H1 (cell line): Measurements from ENCODE around the gene FBXL16.

Source experiments
- CEBPB ChIP-seq: IDR thresholded peaks from 2 replicates; pipeline ENCODE4 v1.6.1; 2012; ENCODE audit warnings: low read depth, low read length
- EP300 ChIP-seq, 2 experiments: IDR thresholded peaks; 1 replicate in 1 of 2; 2 replicates in 1 of 2; pipeline ENCODE4 v1.6.1; 2011 to 2012; ENCODE audit warnings: low read depth in 2 of 2, low read length in 2 of 2, mild to moderate bottlenecking in 2 of 2, borderline replicate concordance in 1 of 2, inconsistent platforms in 1 of 2, moderate library complexity in 1 of 2
- EZH2 ChIP-seq: fragments of 200-600 bp; sonication (generic); IDR thresholded peaks from 2 replicates; pipeline ENCODE4 v1.7.1; 2012; ENCODE audit warnings: low read depth, mild to moderate bottlenecking, moderate library complexity, low read length, inconsistent platforms; ENCODE audit not compliant: severe bottlenecking
- FOSL1 ChIP-seq: IDR thresholded peaks from 2 replicates; pipeline ENCODE4 v1.6.1; 2011; ENCODE audit warnings: mild to moderate bottlenecking, low read depth, low read length, moderate library complexity; ENCODE audit not compliant: insufficient read depth
- POLR2A ChIP-seq, 2 experiments: IDR thresholded peaks; 1 replicate in 1 of 2; 2 replicates in 1 of 2; pipeline ENCODE4 v1.6.1; 2011; ENCODE audit warnings: low read depth in 2 of 2, low read length in 2 of 2, mild to moderate bottlenecking in 2 of 2; ENCODE audit errors: control extremely low read depth in 1 of 2
- POLR2AphosphoS5 ChIP-seq: IDR thresholded peaks from 2 replicates; pipeline ENCODE4 v1.6.1; 2011; ENCODE audit warnings: low read depth, low read length
- RAD21 ChIP-seq, 2 experiments: IDR thresholded peaks in 1 of 2; conservative IDR thresholded peaks in 1 of 2; 2 replicates each; pipeline ENCODE4 v1.6.1; 2011; ENCODE audit warnings: low read depth in 2 of 2, low read length in 2 of 2, improper control_type of control experiment in 1 of 2, inconsistent platforms in 1 of 2, mild to moderate bottlenecking in 1 of 2, moderate library complexity in 1 of 2
- YY1 ChIP-seq: IDR thresholded peaks from 2 replicates; pipeline ENCODE4 v1.6.1; 2011; ENCODE audit warnings: low read depth, mild to moderate bottlenecking, low read length
- TF ChIP-seq, protein P1 (sequence below), 3 experiments: IDR thresholded peaks; 1 replicate in 2 of 3; 2 replicates in 1 of 3; pipeline versions ENCODE4 v1.5.1 to v1.6.1; 2011; ENCODE audit warnings: low read length in 3 of 3, mild to moderate bottlenecking in 3 of 3, inconsistent platforms in 2 of 3, low read depth in 1 of 3, moderate library complexity in 1 of 3; ENCODE audit not compliant: insufficient read depth in 1 of 3; ENCODE audit errors: control extremely low read depth in 1 of 3

DNA sequence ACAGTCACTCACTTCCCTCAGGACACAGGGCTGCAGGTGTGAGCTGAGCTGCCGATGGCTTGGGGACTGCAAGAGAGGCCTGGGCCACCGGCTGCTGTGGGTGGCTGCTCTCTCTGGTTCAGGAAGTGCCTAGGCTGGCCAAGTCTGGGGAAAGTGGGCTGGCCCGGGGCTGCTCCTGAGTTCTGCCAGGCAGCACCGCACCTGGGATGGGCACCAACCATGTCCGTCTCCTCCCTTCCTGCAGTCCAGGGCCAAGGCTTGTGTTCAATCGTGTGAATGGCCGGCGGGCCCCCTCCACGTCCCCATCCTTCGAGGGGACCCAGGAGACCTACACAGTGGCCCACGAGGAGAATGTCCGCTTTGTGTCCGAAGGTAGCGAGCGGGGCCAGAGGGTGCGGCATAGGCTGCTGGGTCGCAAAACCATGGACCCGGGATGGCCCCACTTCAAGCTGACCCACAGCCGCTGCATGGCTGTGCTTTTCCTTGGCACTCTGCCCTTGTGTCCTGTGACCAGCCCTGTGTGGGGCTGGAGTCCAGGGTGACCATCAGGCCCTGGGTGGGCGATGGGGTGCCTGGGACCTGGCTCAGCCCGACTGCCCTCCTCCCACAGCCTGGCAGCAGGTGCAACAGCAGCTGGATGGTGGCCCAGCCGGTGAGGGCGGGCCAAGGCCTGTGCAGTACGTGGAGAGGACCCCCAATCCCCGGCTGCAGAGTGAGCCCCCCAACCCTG is 58.3 kb downstream of the FBXL16 start:
- TF ChIP-seq POLR2A (IDR thresholded peaks at IDR 0.05; ENCODE audit: control extremely low read depth in 1 of 2, low read depth in 2 of 2, low read length in 2 of 2) = no peak
- TF ChIP-seq, protein P1, sequence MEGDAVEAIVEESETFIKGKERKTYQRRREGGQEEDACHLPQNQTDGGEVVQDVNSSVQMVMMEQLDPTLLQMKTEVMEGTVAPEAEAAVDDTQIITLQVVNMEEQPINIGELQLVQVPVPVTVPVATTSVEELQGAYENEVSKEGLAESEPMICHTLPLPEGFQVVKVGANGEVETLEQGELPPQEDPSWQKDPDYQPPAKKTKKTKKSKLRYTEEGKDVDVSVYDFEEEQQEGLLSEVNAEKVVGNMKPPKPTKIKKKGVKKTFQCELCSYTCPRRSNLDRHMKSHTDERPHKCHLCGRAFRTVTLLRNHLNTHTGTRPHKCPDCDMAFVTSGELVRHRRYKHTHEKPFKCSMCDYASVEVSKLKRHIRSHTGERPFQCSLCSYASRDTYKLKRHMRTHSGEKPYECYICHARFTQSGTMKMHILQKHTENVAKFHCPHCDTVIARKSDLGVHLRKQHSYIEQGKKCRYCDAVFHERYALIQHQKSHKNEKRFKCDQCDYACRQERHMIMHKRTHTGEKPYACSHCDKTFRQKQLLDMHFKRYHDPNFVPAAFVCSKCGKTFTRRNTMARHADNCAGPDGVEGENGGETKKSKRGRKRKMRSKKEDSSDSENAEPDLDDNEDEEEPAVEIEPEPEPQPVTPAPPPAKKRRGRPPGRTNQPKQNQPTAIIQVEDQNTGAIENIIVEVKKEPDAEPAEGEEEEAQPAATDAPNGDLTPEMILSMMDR (IDR thresholded peaks at IDR 0.05; ENCODE audit: control extremely low read depth in 1 of 3, insufficient read depth in 1 of 3, low read depth in 1 of 3, low read length in 3 of 3) = no peak
- TF ChIP-seq YY1 = no peak
- no peak for TF ChIP-seq POLR2AphosphoS5
- TF ChIP-seq EZH2 = no peak
- no peak for TF ChIP-seq CEBPB
- TF ChIP-seq RAD21 (IDR thresholded peaks at IDR 0.05 in 1 of 2, conservative IDR thresholded peaks at IDR 0.05 in 1 of 2; ENCODE audit: low read depth in 2 of 2, low read length in 2 of 2) = no peak
- no peak for TF ChIP-seq EP300 (IDR thresholded peaks at IDR 0.05; ENCODE audit: borderline replicate concordance in 1 of 2, low read depth in 2 of 2, low read length in 2 of 2)
- no peak for TF ChIP-seq FOSL1
